Stimulated activated CD4-positive, alpha-beta T cell treated with anti-CD3 and anti-CD28 coated beads, Interleukin-4, amount 100 ng/mL, for 4 hours (primary cell): ENCODE measurements around the gene ZNF366.

ENCODE experiments used
- DNase-seq, 2 experiments: peaks; one replicate each; pipeline ENCODE4 v3.0.0-alpha.2; 2020

Gene ZNF366

GRCh38 chr5:72402381-72402890, 104.8 kb downstream of the ZNF366 start:
- DNase-seq, result no peak

GRCh38 chr5:72400950-72401349, 106.3 kb downstream of the ZNF366 start:
- DNase-seq, result no peak

DNA sequence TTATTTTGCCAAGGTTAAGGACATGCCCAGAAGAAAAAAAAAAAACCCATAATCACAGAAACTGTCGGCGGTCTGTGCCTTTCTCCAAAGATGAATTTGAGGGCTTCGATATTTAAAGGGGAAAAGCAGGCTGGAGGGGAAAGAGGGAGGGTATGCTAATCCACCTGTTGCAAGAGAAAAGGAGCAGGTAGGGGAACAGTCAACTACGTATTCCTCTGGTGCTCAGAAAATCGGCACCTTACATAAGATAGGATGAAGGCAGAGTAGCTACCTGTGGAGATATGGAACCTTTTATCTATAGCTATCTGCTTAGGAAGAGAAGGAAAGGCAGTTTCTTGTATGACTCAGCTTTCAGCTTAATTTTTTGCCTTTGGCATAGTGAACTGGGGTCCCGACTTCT, 109.4 kb downstream of the ZNF366 start:
- DNase-seq, result no peak

DNA sequence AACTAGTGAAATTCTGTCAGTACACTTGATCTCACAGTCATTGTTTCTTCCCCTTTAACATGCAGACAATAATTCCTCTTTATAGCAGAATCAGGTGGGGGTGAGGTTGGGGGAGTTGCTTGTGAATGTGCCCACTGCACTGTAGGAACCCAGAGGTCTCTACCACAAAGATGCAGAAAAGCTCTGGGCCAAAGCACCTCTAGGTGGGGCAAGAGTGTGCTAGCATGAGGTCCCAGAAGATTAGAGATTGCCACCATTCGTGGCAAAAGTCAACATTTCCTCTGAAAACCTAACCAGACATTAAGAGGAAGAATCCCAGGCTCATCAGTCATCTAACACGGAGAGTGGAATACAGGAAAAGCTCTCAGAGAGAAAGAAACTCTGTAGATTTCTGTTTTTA, 112.5 kb downstream of the ZNF366 start:
- no peak for DNase-seq

DNA sequence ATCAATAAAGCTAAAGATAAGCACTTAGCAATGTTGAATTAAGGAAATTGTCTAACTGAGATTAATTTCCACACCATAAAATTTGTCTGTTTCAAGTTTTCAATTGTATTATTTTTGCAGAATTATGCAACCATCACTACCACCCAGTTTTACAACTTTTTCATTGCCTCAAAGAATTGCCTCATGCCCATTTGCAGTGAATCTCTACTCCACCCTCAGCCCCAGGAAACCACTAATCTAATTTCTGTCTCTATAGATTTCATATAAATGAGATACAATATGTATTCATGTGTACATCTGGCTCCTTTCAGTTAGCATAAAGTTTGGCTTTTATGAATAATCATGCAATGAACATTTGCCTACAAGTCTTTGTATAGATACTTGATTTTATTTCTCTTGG, 114.2 kb downstream of the ZNF366 start:
- DNase-seq, result no peak
